GM19351 (cell line): ENCODE data around the gene TRIM6.

Experiments used
- ATAC-seq: cut with Tn5 transposase; IDR thresholded peaks from one replicate; pipeline ENCODE4 v1.9.1; 2021; ENCODE audit warnings: mild to moderate bottlenecking, moderate library complexity; ENCODE audit not compliant: unreplicated experiment

The TRIM6 gene

GRCh38 chr11:5658318-5658717 lies 61.9 kb downstream of the TRIM6 start:
- ATAC-seq, result no peak
